HG03108 (cell line): ENCODE results near the gene CINP.
"Not testable (repeated sequence)": the region's sequence is repeated elsewhere in the genome, so short reads cannot be mapped to it uniquely, and the experiment has no call there.

Experiments
- ATAC-seq: cut with Tn5 transposase; IDR thresholded peaks from one replicate; pipeline ENCODE4 v1.9.1; 2021; ENCODE audit warnings: moderate library complexity; ENCODE audit not compliant: unreplicated experiment

The CINP gene

GRCh38 chr14:102321456-102322422 lies 41.0 kb downstream of the CINP start:
- ATAC-seq, result no peak

- no peak for ATAC-seq
These were observed 41.8 kb downstream of the CINP start for GRCh38 chr14:102320671-102321455.

GRCh38 chr14:102320033-102320660 lies 42.5 kb downstream of the CINP start:
- peak; percentile 17 for ATAC-seq

GRCh38 chr14:102319351-102320032 lies 43.2 kb downstream of the CINP start, which contains the start of gene ZNF839:
Gene ZNF839, plus strand, starts transcription at chr14:102319746. Its CDS starts 20 bp downstream, at chr14:102319766.
- ATAC-seq, result peak; percentile 46

- ATAC-seq, result no peak
These were observed 43.9 kb downstream of the CINP start for GRCh38 chr14:102318781-102319276.

GRCh38 chr14:102317564-102318248 lies 45.0 kb downstream of the CINP start:
- no peak for ATAC-seq

GRCh38 chr14:102316743-102317563 lies 45.7 kb downstream of the CINP start:
- peak; percentile 63 for ATAC-seq

GRCh38 chr14:102316338-102316742 lies 46.4 kb downstream of the CINP start:
- ATAC-seq, result no peak

- ATAC-seq, result no peak
These were observed 47.6 kb downstream of the CINP start for GRCh38 chr14:102315121-102315520.

- ATAC-seq, result peak; percentile 58
These were observed 48.3 kb downstream of the CINP start for GRCh38 chr14:102314242-102315011.

GRCh38 chr14:102304611-102305506 lies 57.8 kb downstream of the CINP start, which contains the start of gene MOK:
Gene MOK, minus strand, starts transcription at chr14:102305164. Its CDS starts 196 bp downstream, at chr14:102304968.
- ATAC-seq, result peak; percentile 93

GRCh38 chr14:102303664-102304063 lies 59.0 kb downstream of the CINP start:
- ATAC-seq, result no peak

- ATAC-seq, result not testable (repeated sequence)
These were observed 64.2 kb downstream of the CINP start for GRCh38 chr14:102298303-102299070.
